Measurements from ENCODE around the gene COX7A2. TPM values are rescaled to one million over a fixed set of nuclear protein-coding genes. Genes with fewer than 3 reads are reported as not detected.

Gene COX7A2
- total and polyA plus RNA-seq, 2 of the 13 experiments (the other 11 are each of a cell fraction or from before 2014, with no cell fraction given), result 407 to 556 TPM

- TF ChIP-seq ZNF503 (CRISPR knock-in tag; IDR thresholded peaks at IDR 0.05), result no peak
- no peak for TF ChIP-seq ZBTB39 (CRISPR knock-in tag; IDR thresholded peaks at IDR 0.05)
- TF ChIP-seq ZNF180 (CRISPR knock-in tag; IDR thresholded peaks at IDR 0.05; ENCODE audit: borderline replicate concordance, low read depth), result no peak
- TF ChIP-seq ELF4 (CRISPR knock-in tag; IDR thresholded peaks at IDR 0.05; ENCODE audit: borderline replicate concordance), result no peak
- no peak for TF ChIP-seq GATAD2A (CRISPR knock-in tag; IDR thresholded peaks at IDR 0.05)
- TF ChIP-seq TIGD3 (CRISPR knock-in tag; IDR thresholded peaks at IDR 0.05; ENCODE audit: borderline replicate concordance), result no peak
- no peak for TF ChIP-seq CC2D1A (CRISPR knock-in tag; IDR thresholded peaks at IDR 0.05)
- TF ChIP-seq RFXANK (CRISPR knock-in tag; IDR thresholded peaks at IDR 0.05), result no peak
- TF ChIP-seq GATA4 (IDR thresholded peaks at IDR 0.05; ENCODE audit: borderline replicate concordance, low read depth), result no peak
Measured at GRCh38 chr6:75196081-75196687, 47.4 kb downstream of the COX7A2 start (continued).

All from HepG2 (cell line).